ENCODE measurements around the gene UPK3A.

DNA sequence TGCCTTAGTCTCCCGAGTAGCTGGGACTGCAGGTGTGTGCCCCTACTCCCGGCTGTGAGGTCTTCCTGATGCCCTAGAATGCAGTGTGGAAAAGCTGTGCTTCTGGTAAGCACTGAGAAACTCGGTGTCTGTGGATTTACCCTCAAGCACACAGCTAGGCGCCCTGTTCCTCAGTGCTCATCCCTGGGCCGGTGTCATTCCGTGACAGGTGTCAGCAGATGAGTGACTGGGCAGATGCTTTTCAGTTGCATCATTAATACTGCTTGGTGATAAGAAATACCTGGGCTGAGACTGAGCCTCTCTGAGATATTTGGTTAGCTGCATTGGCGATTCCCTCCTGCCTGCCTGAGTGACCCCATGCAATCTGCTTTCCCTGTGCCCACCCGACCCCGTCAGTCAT lies 46.7 kb downstream of the UPK3A start:
- no peak for TF ChIP-seq EZH2 (IDR thresholded peaks at IDR 0.05; ENCODE audit: borderline replicate concordance, low read depth, low read length, severe bottlenecking)
- TF ChIP-seq, protein P1, sequence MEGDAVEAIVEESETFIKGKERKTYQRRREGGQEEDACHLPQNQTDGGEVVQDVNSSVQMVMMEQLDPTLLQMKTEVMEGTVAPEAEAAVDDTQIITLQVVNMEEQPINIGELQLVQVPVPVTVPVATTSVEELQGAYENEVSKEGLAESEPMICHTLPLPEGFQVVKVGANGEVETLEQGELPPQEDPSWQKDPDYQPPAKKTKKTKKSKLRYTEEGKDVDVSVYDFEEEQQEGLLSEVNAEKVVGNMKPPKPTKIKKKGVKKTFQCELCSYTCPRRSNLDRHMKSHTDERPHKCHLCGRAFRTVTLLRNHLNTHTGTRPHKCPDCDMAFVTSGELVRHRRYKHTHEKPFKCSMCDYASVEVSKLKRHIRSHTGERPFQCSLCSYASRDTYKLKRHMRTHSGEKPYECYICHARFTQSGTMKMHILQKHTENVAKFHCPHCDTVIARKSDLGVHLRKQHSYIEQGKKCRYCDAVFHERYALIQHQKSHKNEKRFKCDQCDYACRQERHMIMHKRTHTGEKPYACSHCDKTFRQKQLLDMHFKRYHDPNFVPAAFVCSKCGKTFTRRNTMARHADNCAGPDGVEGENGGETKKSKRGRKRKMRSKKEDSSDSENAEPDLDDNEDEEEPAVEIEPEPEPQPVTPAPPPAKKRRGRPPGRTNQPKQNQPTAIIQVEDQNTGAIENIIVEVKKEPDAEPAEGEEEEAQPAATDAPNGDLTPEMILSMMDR (IDR thresholded peaks at IDR 0.05; ENCODE audit: borderline replicate concordance, extremely low read depth, low read length, poor library complexity, severe bottlenecking) = no peak

Measured in DND-41 (cell line).